HuH-7.5 (cell line): ENCODE data around the gene AHRR.
"Not testable (repeated sequence)": the region's sequence is repeated elsewhere in the genome, so short reads cannot be mapped to it uniquely, and the experiment has no call there.

Experiments used
- DNase-seq: peaks from one replicate; pipeline ENCODE4 v3.0.0; 2011; ENCODE audit warnings: low spot score

The AHRR gene

GRCh38 chr5:463301-463700, 141.8 kb downstream of the AHRR start:
- no peak for DNase-seq

GRCh38 chr5:463952-464351, 142.4 kb downstream of the AHRR start:
- no peak for DNase-seq

GRCh38 chr5:464446-464842, 142.9 kb downstream of the AHRR start:
- no peak for DNase-seq

DNA sequence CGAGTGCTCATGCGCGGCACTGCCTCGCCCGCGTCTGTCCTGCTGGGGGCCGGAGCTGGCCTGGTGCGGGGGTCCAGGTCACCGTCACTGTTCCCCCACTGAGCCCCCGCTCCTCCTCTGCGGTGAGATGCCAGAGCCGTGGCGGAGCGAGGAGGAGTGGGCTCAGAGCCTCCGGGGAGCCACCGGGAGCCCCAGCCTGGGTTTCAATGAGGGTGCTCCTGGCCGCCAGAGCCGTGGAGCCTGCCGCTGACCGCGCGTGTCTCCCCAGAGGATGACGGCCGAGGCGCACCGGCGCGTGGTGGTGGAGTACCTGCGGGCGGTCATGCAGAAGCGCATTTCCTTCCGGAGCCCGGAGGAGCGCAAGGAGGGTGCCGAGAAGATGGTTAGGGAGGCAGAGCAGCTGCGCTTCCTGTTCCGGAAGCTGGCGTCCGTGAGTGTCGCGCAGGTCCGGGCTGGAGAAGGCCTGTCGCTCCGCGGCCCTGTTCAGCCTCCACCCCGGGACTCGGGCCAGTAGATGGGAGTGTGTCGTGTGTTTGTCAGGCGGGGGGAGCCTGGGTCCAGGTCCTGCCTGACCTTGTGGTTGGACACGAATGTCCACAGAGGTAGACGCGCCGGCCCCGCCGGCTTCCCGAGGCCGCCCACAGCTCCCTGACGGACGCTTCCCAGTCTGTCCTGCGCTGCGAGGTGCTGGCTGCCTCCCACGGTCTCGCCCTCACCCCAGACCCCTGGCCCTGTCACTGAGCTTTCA, 143.5 kb downstream of the AHRR start:
- DNase-seq, result no peak

DNA sequence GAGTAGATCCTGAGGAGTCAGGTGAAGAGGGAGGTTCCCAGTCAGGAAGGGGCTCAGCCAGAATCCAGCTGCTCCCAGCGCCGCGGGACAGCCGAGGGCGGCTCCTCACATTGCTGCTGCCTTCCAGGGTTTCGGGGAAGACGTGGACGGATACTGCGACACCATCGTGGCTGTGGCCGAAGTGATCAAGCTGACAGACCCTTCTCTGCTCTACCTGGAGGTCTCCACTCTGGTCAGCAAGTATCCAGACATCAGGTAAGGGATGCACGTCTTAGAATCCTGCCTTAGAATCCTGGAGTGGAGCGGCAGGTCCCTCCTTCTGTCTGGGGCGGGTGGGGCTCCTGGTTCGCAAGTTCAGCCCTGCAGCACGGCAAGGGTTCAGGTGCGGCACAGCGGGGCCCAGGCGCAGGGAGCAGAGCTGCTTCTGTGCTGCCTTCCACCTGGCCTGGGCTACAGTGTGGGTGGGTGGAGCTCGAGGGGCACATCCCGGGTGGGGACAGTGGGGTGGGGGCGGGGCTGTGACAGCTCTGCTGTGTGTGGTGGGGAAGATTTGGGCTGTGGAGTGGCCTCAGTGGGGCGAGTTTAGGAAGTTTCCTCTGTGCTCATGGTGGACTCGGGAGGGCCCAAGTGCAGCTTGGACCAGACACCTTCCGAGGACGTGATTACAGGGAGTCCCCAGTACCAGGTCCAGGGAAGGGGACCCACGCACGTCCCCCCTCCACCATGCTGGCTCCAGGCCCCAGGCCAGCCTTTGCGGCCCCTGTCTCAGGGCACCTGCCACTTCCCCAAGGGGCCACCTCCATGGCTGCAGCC, 144.3 kb downstream of the AHRR start:
- DNase-seq, result no peak

- no peak for DNase-seq
These were observed 145.3 kb downstream of the AHRR start for GRCh38 chr5:466661-467310.

- DNase-seq, result no peak
These were observed 146.9 kb downstream of the AHRR start for GRCh38 chr5:468401-468800.

DNA sequence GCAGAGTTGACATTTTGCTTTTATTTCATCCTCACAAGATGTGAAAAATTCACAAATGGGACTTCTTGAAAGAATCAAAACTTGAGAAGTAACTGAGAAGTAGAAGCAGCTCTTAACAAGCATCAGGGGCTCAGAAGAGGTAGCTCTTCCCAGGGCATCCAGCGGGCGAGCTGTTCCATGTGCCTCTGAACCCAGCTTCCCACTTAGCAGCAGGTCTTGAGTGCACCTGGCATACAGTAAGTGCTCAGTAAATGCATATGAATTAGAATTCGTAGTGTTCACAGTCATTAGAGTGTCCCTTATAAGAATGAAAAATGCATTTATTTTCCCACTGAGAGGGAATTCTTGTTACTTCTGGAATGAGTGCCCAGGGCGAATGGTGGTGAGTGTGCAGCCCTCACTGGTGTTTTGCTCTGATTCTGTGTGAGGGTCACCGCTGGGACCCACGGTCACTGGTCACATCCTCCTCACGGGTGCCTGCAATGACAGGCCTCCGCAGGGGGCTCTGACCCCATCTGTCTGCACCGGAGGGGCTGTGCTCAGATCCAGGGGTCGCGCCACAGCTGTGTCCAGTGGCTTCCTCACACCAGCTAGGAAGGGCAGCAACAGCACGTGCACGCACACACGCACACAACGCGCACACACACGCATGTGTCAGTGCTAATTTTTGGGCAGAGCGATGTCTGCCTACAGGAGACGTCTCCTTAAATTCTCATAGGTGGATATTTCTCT, 148.4 kb downstream of the AHRR start:
- DNase-seq, result no peak

DNA sequence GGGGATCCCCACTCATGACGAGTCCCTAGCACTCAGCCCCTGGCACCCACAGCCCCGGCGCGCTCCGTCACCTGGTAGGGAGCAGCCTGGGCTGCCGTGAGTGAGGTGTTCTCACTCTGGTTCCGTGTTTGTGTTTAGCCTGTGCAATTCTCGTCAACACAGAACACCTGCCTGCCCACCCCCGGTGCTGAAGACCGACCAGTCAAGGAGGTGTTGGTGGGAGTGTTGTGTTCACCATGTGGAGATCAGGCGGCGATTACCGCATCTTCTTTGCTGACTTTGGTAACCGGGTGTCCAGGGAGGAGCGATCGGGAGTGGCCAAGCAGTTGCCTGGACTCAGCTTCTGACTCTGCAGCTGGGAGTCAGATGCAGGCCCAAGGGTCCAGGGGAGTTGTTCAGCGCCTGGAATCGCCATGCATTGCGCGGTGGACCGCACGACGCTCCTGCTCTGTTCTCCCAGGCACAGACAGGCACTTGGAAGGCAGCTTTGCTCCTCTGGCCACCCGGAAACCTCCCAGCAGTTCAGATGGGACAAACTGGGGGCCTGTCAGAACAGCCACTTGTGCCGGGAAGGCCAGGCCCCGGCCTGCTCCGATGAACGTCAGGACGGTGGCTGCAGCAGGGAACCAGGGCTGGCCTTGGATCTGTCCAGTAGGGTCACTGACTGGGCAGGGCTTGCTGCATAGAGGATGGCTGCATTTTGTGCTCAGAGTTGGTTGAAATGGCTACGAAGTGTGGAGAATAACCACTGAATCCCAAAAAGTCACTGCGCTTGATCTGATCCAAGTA, 149.6 kb downstream of the AHRR start:
- DNase-seq, result no peak

DNA sequence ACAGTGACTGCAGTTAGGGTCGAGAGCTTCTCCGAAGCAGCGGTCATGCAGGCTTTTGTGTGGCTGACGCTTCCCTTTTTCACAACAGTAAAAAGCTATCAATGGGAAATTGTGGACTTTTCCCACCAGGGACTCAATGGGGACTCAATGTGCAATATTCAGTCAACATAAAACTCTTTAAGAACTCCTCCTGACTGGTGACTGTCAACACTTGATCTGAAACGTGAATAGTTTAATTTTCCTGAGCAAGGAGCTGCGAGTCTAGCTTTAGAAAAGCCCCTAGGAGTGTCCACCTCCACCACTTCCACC, 150.2 kb downstream of the AHRR start:
- DNase-seq, result no peak

DNA sequence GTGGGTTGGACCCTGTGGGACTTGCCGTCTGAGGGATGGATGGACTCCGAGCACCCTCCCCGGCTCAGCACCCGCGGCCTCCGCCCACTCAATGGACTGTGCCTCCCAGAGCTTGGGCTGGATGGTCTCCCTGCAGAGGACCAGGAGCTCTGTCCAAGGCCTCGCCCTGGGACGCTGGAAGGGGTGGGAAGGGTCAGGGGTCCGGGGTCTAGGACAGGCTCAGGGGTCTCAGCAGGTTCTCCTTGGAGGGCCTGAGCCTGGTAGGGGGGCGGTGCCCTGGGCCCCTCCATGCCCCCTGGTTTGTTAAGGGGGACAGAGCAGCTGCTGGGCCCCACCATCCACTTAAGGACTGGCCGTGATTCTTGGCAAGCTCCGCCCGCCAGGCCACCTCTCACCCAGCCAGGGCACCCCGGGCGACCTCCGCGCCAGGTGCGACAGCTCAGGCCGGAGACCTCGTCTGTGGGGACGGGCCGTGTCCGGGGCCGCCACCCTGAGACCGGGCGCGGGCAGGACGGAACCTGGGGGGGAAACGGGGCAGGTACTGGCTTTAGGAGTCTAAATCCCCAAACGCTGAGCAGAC, 150.7 kb downstream of the AHRR start:
- DNase-seq, result peak; percentile 63

GRCh38 chr5:472656-473550, 151.4 kb downstream of the AHRR start:
- DNase-seq, result peak; percentile 96

- DNase-seq, result peak; percentile 57
These were observed 152.2 kb downstream of the AHRR start for GRCh38 chr5:473551-474192.

- not testable (repeated sequence) for DNase-seq
These were observed 152.8 kb downstream of the AHRR start for GRCh38 chr5:474232-474839.

GRCh38 chr5:474840-475661, 153.5 kb downstream of the AHRR start:
- DNase-seq, result no peak

DNA sequence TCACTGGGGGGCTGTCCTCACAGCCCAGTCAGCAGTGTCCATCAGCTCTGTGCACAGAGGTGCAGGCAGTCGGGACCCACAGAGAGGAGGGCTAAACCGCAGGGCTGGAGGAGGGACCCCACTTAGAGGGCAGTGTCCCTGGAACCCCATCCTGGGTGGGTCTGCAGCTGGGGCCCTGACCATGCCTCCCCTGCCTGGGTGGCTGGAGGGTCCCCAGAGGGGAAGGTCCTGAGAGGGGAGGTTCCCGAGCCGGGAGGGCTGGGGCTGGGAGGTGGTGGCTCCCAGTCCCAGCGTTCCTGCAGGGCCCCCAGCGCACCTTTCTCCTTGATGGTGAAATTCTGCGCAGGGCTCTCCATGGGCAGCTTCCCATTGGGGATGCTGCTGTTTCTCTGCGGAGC, 154.2 kb downstream of the AHRR start:
- DNase-seq, result no peak

DNA sequence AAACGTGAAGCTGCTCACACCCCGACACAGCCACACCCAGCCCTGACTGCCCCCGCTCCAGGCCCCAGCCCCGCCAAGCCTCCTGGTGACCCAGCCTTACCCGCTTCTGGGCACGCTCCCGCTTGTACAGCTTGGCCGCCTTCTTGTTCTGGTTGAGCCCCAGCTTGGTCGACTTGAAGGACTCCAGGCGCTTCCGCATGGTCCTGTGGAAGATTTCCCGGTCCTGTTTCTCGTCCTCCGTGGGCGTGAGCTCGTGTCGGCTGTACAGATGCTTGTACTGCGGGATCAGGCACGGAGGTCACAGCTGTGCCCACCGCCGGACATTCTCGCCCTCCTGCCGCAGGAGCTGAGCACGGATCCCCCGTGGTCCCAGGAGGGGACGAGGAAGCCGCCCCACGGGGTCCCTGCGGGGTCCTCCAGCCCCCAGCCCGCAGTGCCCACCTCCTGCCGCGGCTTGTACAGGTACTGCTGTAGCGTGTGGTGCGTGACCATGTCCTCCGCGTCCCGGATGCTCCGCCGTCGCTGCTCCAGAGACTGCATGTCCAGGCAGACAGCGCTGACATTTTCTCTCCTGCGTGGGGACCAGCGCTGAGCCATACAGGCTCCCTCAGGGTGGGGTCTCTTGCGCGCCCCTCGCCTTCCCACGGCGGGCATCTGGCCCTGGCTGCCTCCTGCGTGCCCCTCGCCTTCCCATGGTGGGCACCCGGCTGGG, 154.7 kb downstream of the AHRR start:
- DNase-seq, result no peak

DNA sequence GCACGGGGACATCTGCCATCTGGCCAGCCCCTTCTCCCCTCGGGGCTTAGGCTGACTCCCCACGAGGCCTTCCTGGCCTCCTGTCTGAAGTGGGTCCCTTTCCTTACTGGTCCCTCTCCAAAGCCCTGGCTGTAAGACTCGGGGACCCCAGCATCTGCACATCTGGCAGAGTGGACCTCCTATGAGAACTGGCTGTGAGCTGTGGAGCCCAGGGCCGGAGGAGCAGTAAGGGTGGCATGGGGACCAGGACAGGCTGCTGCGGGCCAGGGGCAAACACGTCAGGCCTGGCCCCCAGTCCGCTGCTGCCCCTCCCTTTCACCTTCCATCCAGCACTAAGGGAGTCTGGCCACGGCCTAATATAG, 155.3 kb downstream of the AHRR start:
- DNase-seq, result no peak
